B cell (primary cell): Measurements from ENCODE around the gene RUVBL1.

Experiments used
- CTCF ChIP-seq: fragments of 200-600 bp; IDR thresholded peaks from one replicate; pipeline ENCODE4 v1.8.0; 2022; ENCODE audit warnings: antibody characterized with exemption, mild to moderate bottlenecking
- EZH2 ChIP-seq: IDR thresholded peaks from 2 replicates; pipeline ENCODE4 v1.6.1; 2012; ENCODE audit warnings: borderline replicate concordance, low read depth, mild to moderate bottlenecking, moderate library complexity, low read length; ENCODE audit not compliant: insufficient read depth, poor library complexity, severe bottlenecking

GRCh38 chr3:128131897-128132646, 8.5 kb upstream of the RUVBL1 start:
- TF ChIP-seq CTCF (no peak), EZH2 (no peak)
